Gastroesophageal sphincter (tissue), 4 donors: ENCODE data around the gene MGLL. TPM values are rescaled to one million over a fixed set of nuclear protein-coding genes. Genes with fewer than 3 reads are reported as not detected.
"Not testable (repeated sequence)": the region's sequence is repeated elsewhere in the genome, so short reads cannot be mapped to it uniquely, and the experiment has no call there.

Experiments used
- ATAC-seq: fragments of 150-250 bp; one replicate; pipeline ENCODE4 v1.9.1; 2016; ENCODE audit warnings: mild to moderate bottlenecking, moderate library complexity
- H3K27ac ChIP-seq, 4 donors: fragments of 200-600 bp; sonication (generic) in 3 of 4; 1 replicate in 3 of 4; 2 replicates in 1 of 4; pipeline ENCODE4 v1.5.1; 2016 to 2019
- H3K27me3 ChIP-seq: fragments of 200-600 bp; sonication (generic); one replicate; pipeline ENCODE4 v1.5.1; 2019
- H3K36me3 ChIP-seq, 2 donors: fragments of 200-600 bp; sonication (generic); one replicate each; pipeline ENCODE4 v1.5.1; 2019; ENCODE audit warnings: control low read depth in 1 of 2
- H3K4me1 ChIP-seq, 3 donors: fragments of 200-600 bp; sonication (generic); 1 replicate in 2 of 3; 2 replicates in 1 of 3; pipeline ENCODE4 v1.5.1; 2016 to 2019; ENCODE audit warnings: control low read depth in 2 of 3
- H3K4me3 ChIP-seq, 2 donors: fragments of 200-600 bp; sonication (generic); one replicate each; pipeline ENCODE4 v1.5.1; 2019; ENCODE audit warnings: mild to moderate bottlenecking in 1 of 2, moderate library complexity in 1 of 2
- H3K9me3 ChIP-seq, 3 donors: fragments of 200-600 bp; sonication (generic); one replicate each; pipeline ENCODE4 v1.5.1; 2017 to 2019; ENCODE audit warnings: control low read depth in 2 of 3
- EP300 ChIP-seq: sonication (generic); formaldehyde crosslinking; IDR thresholded peaks from one replicate; pipeline ENCODE4 v1.6.1; 2017; ENCODE audit warnings: antibody characterized with exemption, mild to moderate bottlenecking
- POLR2A ChIP-seq, 2 donors: fragments of 450-650 bp; IDR thresholded peaks; one replicate each; pipeline ENCODE4 v1.6.1; 2017; ENCODE audit warnings: antibody characterized with exemption in 2 of 2, mild to moderate bottlenecking in 2 of 2, moderate library complexity in 1 of 2
- POLR2AphosphoS5 ChIP-seq: sonication (generic); formaldehyde crosslinking; IDR thresholded peaks from one replicate; pipeline ENCODE4 v1.6.1; 2017; ENCODE audit warnings: antibody characterized with exemption
- WGBS, 2 donors: methylation state at CpG; one replicate each; pipeline ENCODE4 v1.1.5; 2018; ENCODE audit warnings: low coverage in 1 of 2; 5-methylcytosine and 5-hydroxymethylcytosine counted together
- total RNA-seq, 4 donors: library from RNA; depleted of rRNA; stranded (reverse); fragments of >200 nt; gene quantifications; one replicate each; pipeline ENCODE4 v1.1.0, GENCODE V29; 2016
- TF ChIP-seq, protein P1 (sequence below), 4 experiments: fragments of 200-600 bp in 2 of 4; fragments of 450-650 bp in 2 of 4; sonication (generic) in 1 of 4; IDR thresholded peaks; one replicate each; pipeline ENCODE4 v1.5.1; 2017 to 2019; ENCODE audit warnings: antibody characterized with exemption in 4 of 4, mild to moderate bottlenecking in 2 of 4, moderate library complexity in 2 of 4

The MGLL gene
- total RNA-seq, 4 donors from 2014 or later, result 39.2 to 171 (median 55.8) TPM

DNA sequence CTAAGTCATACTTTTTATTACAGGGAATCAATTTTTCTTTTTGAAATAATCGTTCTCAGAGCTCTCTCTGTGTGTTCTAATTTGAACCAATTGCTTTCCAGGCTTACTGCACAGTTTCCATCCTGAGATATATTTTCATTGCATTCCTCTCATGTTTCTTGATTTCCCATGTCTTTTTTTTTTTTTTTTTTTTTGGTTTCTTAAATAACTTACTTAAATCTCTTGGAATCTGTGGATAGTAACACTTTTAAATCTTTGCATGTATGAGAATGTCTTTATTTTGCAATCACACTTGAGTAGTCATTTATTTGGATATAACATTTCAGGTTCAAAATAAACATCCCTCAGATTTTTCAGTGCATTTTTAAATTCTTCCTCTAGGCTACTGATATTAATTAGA lies 164.1 kb downstream of the MGLL start:
- Histone ChIP-seq H3K27ac (no peak overlapping the region), H3K27me3 (no peaks in the 10 kb centered on the region), H3K4me3 (no peak overlapping the region), H3K9me3 (no peaks in the 10 kb centered on the region), H3K4me1 (peaks cover 0 to 12% (median 0%) of the 10 kb centered on the region in 3 donors), H3K36me3 (no peaks in the 10 kb centered on the region)
- ATAC-seq, result no peak
- 47 to 75% methylated on average over 1 of the region's 1 CpG for WGBS, 2 donors
- TF ChIP-seq EP300, result no peak
- no peak for TF ChIP-seq POLR2A (IDR thresholded peaks at IDR 0.05)
- TF ChIP-seq, protein P1, sequence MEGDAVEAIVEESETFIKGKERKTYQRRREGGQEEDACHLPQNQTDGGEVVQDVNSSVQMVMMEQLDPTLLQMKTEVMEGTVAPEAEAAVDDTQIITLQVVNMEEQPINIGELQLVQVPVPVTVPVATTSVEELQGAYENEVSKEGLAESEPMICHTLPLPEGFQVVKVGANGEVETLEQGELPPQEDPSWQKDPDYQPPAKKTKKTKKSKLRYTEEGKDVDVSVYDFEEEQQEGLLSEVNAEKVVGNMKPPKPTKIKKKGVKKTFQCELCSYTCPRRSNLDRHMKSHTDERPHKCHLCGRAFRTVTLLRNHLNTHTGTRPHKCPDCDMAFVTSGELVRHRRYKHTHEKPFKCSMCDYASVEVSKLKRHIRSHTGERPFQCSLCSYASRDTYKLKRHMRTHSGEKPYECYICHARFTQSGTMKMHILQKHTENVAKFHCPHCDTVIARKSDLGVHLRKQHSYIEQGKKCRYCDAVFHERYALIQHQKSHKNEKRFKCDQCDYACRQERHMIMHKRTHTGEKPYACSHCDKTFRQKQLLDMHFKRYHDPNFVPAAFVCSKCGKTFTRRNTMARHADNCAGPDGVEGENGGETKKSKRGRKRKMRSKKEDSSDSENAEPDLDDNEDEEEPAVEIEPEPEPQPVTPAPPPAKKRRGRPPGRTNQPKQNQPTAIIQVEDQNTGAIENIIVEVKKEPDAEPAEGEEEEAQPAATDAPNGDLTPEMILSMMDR (IDR thresholded peaks at IDR 0.05), result no peak
- no peak for TF ChIP-seq POLR2AphosphoS5

DNA sequence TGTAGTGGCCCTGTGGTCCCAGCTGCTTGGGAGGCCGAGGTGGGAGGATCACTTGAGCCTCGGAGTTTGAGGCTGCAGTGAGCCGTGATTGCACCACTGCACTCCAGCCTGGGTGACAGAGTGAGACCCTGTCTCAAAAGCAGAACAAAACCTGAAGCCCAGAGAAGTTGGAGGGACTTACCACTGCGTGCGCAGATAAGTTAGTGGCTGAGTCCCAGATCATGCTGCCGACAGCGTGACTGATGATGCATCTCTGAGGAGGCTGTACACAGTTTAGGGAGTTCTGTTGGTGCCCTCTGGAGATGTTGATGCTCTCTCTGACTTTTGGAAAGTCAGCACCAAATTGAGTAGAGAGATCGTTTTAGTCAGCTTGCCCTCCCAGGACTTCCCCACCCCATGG lies 165.4 kb downstream of the MGLL start:
- no peak for ATAC-seq
- Histone ChIP-seq H3K27me3 (no peaks in the 10 kb centered on the region), H3K9me3 (no peaks in the 10 kb centered on the region), H3K27ac (no peak overlapping the region), H3K4me3 (no peak overlapping the region), H3K4me1 (peaks cover 0 to 20% (median 0%) of the 10 kb centered on the region in 3 donors), H3K36me3 (no peaks in the 10 kb centered on the region)
- no peak for TF ChIP-seq EP300
- no peak for TF ChIP-seq POLR2A (IDR thresholded peaks at IDR 0.05)
- TF ChIP-seq POLR2AphosphoS5, result no peak
- TF ChIP-seq, protein P1 (IDR thresholded peaks at IDR 0.05), result no peak
- 80 to 96% methylated on average over 3 to 6 of the region's 8 CpGs for WGBS, 2 donors

DNA sequence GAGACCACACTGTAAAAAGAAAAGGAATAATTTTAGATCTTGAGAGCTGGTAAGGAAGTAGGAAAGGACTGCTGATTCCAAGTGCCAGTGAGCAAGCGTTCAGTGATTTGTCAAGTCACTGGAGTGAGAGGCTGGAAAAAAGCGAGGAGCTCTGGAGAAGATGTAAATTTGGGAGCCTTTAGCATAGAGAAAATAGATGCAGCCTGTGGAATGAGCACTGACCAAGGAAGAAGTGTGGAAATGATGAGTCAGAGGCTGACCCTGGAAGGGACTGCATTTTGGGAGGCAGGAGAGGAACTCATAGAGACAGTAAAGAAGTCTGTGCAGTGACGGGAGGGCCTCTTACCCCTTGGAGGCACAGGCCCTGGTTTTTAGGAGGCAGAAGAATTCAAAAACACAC lies 166.7 kb downstream of the MGLL start:
- Histone ChIP-seq H3K4me3 (no peak overlapping the region), H3K9me3 (no peaks in the 10 kb centered on the region), H3K27ac (peak overlapping the region in 3 of 4 donors; percentile 23 to 48 (median 47)), H3K4me1 (peaks cover 0 to 20% (median 0%) of the 10 kb centered on the region in 3 donors), H3K27me3 (no peaks in the 10 kb centered on the region), H3K36me3 (no peaks in the 10 kb centered on the region)
- ATAC-seq, result no peak
- TF ChIP-seq, protein P1 (IDR thresholded peaks at IDR 0.05), result no peak
- TF ChIP-seq EP300, result no peak
- TF ChIP-seq POLR2A (IDR thresholded peaks at IDR 0.05), result no peak
- TF ChIP-seq POLR2AphosphoS5, result peak; percentile 4
- 13 to 23% methylated on average over 2 to 3 of the region's 3 CpGs for WGBS, 2 donors

DNA sequence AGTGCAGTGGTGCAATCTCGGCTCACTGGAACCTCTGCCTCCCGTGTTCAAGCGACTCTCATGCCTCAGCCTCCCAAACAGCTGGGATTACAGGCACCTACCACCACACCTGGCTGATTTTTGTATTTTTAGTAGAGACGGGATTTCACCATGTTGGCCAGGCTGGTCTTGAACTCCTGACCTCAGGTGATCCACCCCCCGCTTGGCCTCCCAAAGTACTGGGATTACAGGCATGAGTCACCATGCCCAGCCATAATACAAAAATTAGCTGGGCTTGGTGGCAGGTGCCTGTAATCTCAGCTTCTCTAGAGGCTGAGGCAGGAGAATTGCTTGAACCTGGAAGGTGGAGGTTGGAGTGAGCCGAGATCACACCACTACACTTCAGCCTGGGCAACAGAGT lies 167.3 kb downstream of the MGLL start:
- H3K27ac ChIP-seq, result peak overlapping the region in 3 of 4 donors; percentile 5 to 48 (median 47)
- not testable (repeated sequence) for ATAC-seq

DNA sequence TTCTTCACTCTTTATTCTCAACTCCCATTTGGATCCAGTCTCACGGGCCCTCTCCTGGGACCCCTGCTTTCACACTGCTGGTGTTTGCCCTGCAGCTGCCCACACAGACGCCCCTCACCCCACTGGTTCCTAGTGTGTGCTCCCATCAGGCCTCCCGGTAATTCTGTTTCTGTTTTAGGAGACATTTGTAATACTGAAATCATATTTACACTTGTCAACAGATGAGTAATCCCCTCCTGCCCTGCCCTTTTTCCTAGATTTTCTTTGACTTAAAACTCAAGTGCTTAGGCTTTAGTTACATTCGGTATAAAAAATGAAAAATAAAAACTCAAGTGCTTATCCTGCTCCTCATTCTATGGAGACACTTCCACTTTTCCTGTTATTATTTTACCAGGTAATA lies 167.9 kb downstream of the MGLL start:
- H3K4me3 ChIP-seq, result no peak overlapping the region
- no peaks in the 10 kb centered on the region for H3K27me3 ChIP-seq
- no peak for TF ChIP-seq POLR2A (IDR thresholded peaks at IDR 0.05)
- 70 to 100% methylated on average over 1 to 4 of the region's 4 CpGs for whole genome bisulfite sequencing, 2 donors
- no peak overlapping the region for H3K27ac ChIP-seq
- H3K4me1 ChIP-seq, result peaks cover 0 to 20% (median 0%) of the 10 kb centered on the region in 3 donors
- H3K36me3 ChIP-seq, result no peaks in the 10 kb centered on the region
- no peak for ATAC-seq
- H3K9me3 ChIP-seq, result no peaks in the 10 kb centered on the region

More for the DNA sequence above, 167.3 kb downstream of the MGLL start:
- H3K4me1 ChIP-seq, result peaks cover 0 to 20% (median 0%) of the 10 kb centered on the region in 3 donors
- H3K27me3 ChIP-seq, H3K36me3 ChIP-seq, H3K4me3 ChIP-seq, H3K9me3 ChIP-seq: not testable (repeated sequence)
- WGBS, 2 donors, result 96 to 100% methylated on average over 1 to 5 of the region's 6 CpGs

DNA sequence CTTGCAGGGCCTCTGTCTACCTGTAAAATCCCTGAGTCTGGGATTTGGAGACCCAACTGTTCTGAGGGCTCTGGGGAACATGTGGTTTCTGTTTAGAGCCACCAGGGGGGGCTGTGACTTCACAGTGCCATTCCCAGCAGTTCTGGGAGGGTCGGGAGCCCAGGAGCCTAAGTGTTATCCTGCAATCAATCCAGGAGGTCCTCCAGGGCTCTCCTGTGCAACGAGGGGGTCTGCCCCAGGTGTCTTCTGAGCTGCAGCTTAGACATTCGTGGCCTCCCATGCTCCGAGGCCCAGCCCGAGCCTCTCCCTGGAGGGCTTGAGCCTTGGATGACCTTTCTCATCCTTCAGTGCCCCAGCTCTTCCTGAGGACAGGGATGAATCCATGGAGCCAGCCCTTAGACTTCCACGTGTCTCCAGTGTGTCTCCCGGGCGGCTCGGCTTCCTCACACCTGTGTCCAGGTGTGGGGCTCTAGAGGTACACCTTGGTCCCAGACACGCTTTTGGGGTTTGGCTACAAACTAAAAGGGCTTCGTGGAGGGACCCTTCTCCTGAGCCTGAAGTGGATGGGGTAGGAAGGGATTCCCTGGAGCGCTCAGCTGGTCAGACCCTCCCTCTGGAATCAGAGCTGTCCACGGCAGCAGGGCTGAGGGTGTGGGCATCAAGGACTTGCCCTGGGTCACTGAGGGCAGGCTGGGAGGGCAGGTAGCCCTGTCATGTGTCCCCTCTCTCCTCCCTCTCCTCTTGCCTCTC lies 169.9 kb downstream of the MGLL start:
- Histone ChIP-seq H3K27ac (no peak overlapping the region), H3K9me3 (no peaks in the 10 kb centered on the region), H3K27me3 (no peaks in the 10 kb centered on the region), H3K4me1 (peaks cover 0 to 20% (median 0%) of the 10 kb centered on the region in 3 donors), H3K36me3 (no peaks in the 10 kb centered on the region), H3K4me3 (no peak overlapping the region)
- no peak for TF ChIP-seq POLR2AphosphoS5
- TF ChIP-seq EP300, result no peak
- TF ChIP-seq POLR2A (IDR thresholded peaks at IDR 0.05), result no peak
- TF ChIP-seq, protein P1 (IDR thresholded peaks at IDR 0.05), result peak; percentile 63 to 94 (median 82)
- peak; percentile 66 for ATAC-seq
- WGBS, 2 donors, result 60% methylated on average over 1 of the region's 13 CpGs; no CpG with 5 or more reads in 1 of the 2 donors
